KMS-11 (cell line): ENCODE measurements around the gene SAPCD2.

Experiments used
- H2AFZ ChIP-seq: fragments of 200-600 bp; sonication (generic); 2 replicates; pipeline ENCODE4 v1.6.1; 2016; ENCODE audit warnings: antibody characterized with exemption, mixed run types, low read depth
- H3K27ac ChIP-seq: fragments of 200-600 bp; sonication (generic); 2 replicates; pipeline ENCODE4 v1.6.1; 2016; ENCODE audit warnings: mild to moderate bottlenecking, mixed run types
- H3K27me3 ChIP-seq: fragments of 200-600 bp; sonication (generic); 2 replicates; pipeline ENCODE4 v1.6.1; 2017; ENCODE audit warnings: mild to moderate bottlenecking, low read depth, mixed run types, moderate library complexity; ENCODE audit not compliant: insufficient read depth
- H3K36me3 ChIP-seq: fragments of 200-600 bp; sonication (generic); 2 replicates; pipeline ENCODE4 v1.6.1; 2017; ENCODE audit warnings: mild to moderate bottlenecking, mixed run types; ENCODE audit not compliant: insufficient read depth
- H3K4me1 ChIP-seq: fragments of 200-600 bp; sonication (generic); 2 replicates; pipeline ENCODE4 v1.6.1; 2016; ENCODE audit warnings: mild to moderate bottlenecking, low read depth, mixed run types; ENCODE audit not compliant: poor library complexity, severe bottlenecking
- H3K4me2 ChIP-seq: fragments of 200-600 bp; sonication (generic); 2 replicates; pipeline ENCODE4 v1.7.0; 2016; ENCODE audit warnings: mild to moderate bottlenecking, mixed run types
- H3K4me3 ChIP-seq: fragments of 200-600 bp; sonication (generic); IDR thresholded peaks from 2 replicates; pipeline ENCODE4 v1.6.1; 2017; ENCODE audit warnings: low read depth, low read length, mixed read lengths; ENCODE audit not compliant: insufficient read depth
- H3K79me2 ChIP-seq: fragments of 200-600 bp; sonication (generic); 2 replicates; pipeline ENCODE4 v1.6.1; 2016; ENCODE audit warnings: low read depth, mixed run types; ENCODE audit not compliant: insufficient read depth
- H3K9ac ChIP-seq: fragments of 200-600 bp; sonication (generic); 2 replicates; pipeline ENCODE4 v1.6.1; 2016; ENCODE audit warnings: mild to moderate bottlenecking, mixed run types
- H4K20me1 ChIP-seq: fragments of 200-600 bp; sonication (generic); 2 replicates; pipeline ENCODE4 v1.6.1; 2016; ENCODE audit warnings: mild to moderate bottlenecking, mixed run types; ENCODE audit not compliant: insufficient read depth
- CTCF ChIP-seq: fragments of 200-600 bp; sonication (generic); conservative IDR thresholded peaks from 2 replicates; pipeline ENCODE4 v1.6.1; 2017; ENCODE audit warnings: low read depth, mild to moderate bottlenecking, antibody characterized with exemption, low read length, moderate library complexity, mixed read lengths

The SAPCD2 gene

GRCh38 chr9:137078701-137079400 lies 8.5 kb upstream of the SAPCD2 start:
- Histone ChIP-seq H3K4me3 (no peak overlapping the region), H3K27ac (no peak overlapping the region), H3K36me3 (no peaks in the 10 kb centered on the region), H3K9ac (no peak overlapping the region), H4K20me1 (no peaks in the 10 kb centered on the region), H2AFZ (no peak overlapping the region), H3K4me2 (no peak overlapping the region), H3K27me3 (peaks cover 5% of the 10 kb centered on the region; the same call in 1 of the 2 replicates), H3K79me2 (no peaks in the 10 kb centered on the region), H3K4me1 (no peaks in the 10 kb centered on the region)
- TF ChIP-seq CTCF = no peak

- TF ChIP-seq CTCF = no peak
- no peak overlapping the region for H3K27ac ChIP-seq
- no peaks in the 10 kb centered on the region for H4K20me1 ChIP-seq
- no peaks in the 10 kb centered on the region for H3K79me2 ChIP-seq
- H3K4me2 ChIP-seq = no peak overlapping the region; the same call in 1 of the 2 replicates
- no peak overlapping the region for H3K4me3 ChIP-seq
- no peaks in the 10 kb centered on the region for H3K36me3 ChIP-seq
- H3K9ac ChIP-seq = no peak overlapping the region
- H3K4me1 ChIP-seq = no peaks in the 10 kb centered on the region
- H2AFZ ChIP-seq = 0 out of 2 replicates have a peak overlapping the region, but pooled peaks have one; percentile 22
- peaks cover 5% of the 10 kb centered on the region; the same call in 1 of the 2 replicates for H3K27me3 ChIP-seq
Measured at GRCh38 chr9:137077758-137078693, 7.7 kb upstream of the SAPCD2 start.

GRCh38 chr9:137077010-137077747 lies 6.8 kb upstream of the SAPCD2 start, which contains the start of gene UAP1L1:
Gene UAP1L1 (plus strand): TSS chr9:137077517. CDS start chr9:137077533, 16 bp downstream.
- H3K27ac ChIP-seq = no peak within 1 kb of the TSS
- no peaks in the 10 kb centered on the region for H3K79me2 ChIP-seq
- H3K4me2 ChIP-seq = no peak within 1 kb of the TSS; the same call in 1 of the 2 replicates
- no peaks in the 10 kb centered on the region for H3K4me1 ChIP-seq
- H3K27me3 ChIP-seq = peaks cover 5% of the 10 kb centered on the region; the same call in 1 of the 2 replicates
- no peak within 1 kb of the TSS for H3K9ac ChIP-seq
- no peak within 1 kb of the TSS for H3K4me3 ChIP-seq
- no peaks in the 10 kb centered on the region for H3K36me3 ChIP-seq
- 0 out of 2 replicates have a peak within 1 kb of the TSS, but pooled peaks have one; percentile 22 for H2AFZ ChIP-seq
- no peaks in the 10 kb centered on the region for H4K20me1 ChIP-seq
- TF ChIP-seq CTCF = no peak

GRCh38 chr9:137076636-137077009 lies 6.3 kb upstream of the SAPCD2 start:
- Histone ChIP-seq H3K4me3 (no peak overlapping the region), H3K27me3 (peaks cover 5% of the 10 kb centered on the region; the same call in 1 of the 2 replicates), H3K36me3 (no peaks in the 10 kb centered on the region), H3K4me1 (no peaks in the 10 kb centered on the region), H3K27ac (no peak overlapping the region), H4K20me1 (no peaks in the 10 kb centered on the region), H3K4me2 (no peak overlapping the region), H3K79me2 (no peaks in the 10 kb centered on the region), H3K9ac (no peak overlapping the region), H2AFZ (no peak overlapping the region)
- no peak for TF ChIP-seq CTCF
